ENCODE data around the gene CCL4. TPM values are rescaled to one million over a fixed set of nuclear protein-coding genes. Genes with fewer than 3 reads are reported as not detected.

The CCL4 gene
- total RNA-seq, 1 experiment from 2014 or later: not detected

- Histone ChIP-seq H3K27me3 (ENCODE audit: insufficient read depth, low read length) (no peaks in the 10 kb centered on the region), H2BK12ac (ENCODE audit: insufficient read length, low read depth, low read length) (no peak overlapping the region), H2AFZ (ENCODE audit: low read length) (no peak overlapping the region), H3K79me2 (ENCODE audit: insufficient read depth, low read length) (no peaks in the 10 kb centered on the region), H3T11ph (ENCODE audit: low read length) (no peak overlapping the region), H4K5ac (ENCODE audit: insufficient read length, low read depth, low read length) (no peak overlapping the region), H4K8ac (replicated peaks; ENCODE audit: insufficient read length, low read depth, low read length) (no peak overlapping the region), H2BK15ac (ENCODE audit: low read depth, low read length) (no peak overlapping the region), H3K23ac (ENCODE audit: insufficient read length, low read depth, low read length) (no peak overlapping the region), H4K20me1 (ENCODE audit: control insufficient read depth, insufficient read depth, insufficient read length) (no peaks in the 10 kb centered on the region), H2BK120ac (ENCODE audit: low read depth, low read length, poor library complexity, severe bottlenecking) (no peak overlapping the region), H3K27ac (ENCODE audit: insufficient read length, low read depth, low read length) (no peak overlapping the region), H3K9ac (ENCODE audit: extremely low read depth, insufficient read length, low read length) (no peak overlapping the region), H3K18ac (ENCODE audit: insufficient read length, low read depth, low read length) (no peak overlapping the region), H2BK20ac (ENCODE audit: low read depth, low read length, poor library complexity, severe bottlenecking) (no peak overlapping the region), H3K4me2 (ENCODE audit: insufficient read depth, insufficient read length, low read length) (no peak overlapping the region), H3K14ac (ENCODE audit: insufficient read depth, low read length) (no peak overlapping the region), H4K91ac (ENCODE audit: insufficient read length, low read depth, low read length) (no peak overlapping the region), H3K56ac (ENCODE audit: insufficient read length, low read depth, low read length) (no peak overlapping the region), H3K4me1 (ENCODE audit: insufficient read depth, low read length) (no peaks in the 10 kb centered on the region), H2AK5ac (ENCODE audit: insufficient read length, low read length) (no peak overlapping the region), H3K9me3 (ENCODE audit: control insufficient read depth, low read depth, low read length) (no peaks in the 10 kb centered on the region), H3K4ac (ENCODE audit: low read depth, low read length) (no peak overlapping the region), H3K79me1 (ENCODE audit: insufficient read depth, low read depth, low read length, poor library complexity, severe bottlenecking) (no peaks in the 10 kb centered on the region), H2BK5ac (ENCODE audit: insufficient read length, low read length) (no peak overlapping the region), H3K23me2 (ENCODE audit: insufficient read length, low read depth, low read length, poor library complexity, severe bottlenecking) (no peaks in the 10 kb centered on the region)
- no peaks in the 10 kb centered on the region for H3K4me1 Mint-ChIP-seq
- no CpG with 5 or more reads among the region's 4 CpGs for WGBS (ENCODE audit: extremely low coverage, insufficient read length, low lambda C conversion rate)
- no peak for DNase-seq
- H3K9me3 Mint-ChIP-seq: peaks cover 13% of the 10 kb centered on the region in 2 experiments
- H3K27me3 Mint-ChIP-seq (ENCODE audit: low read depth): no peaks in the 10 kb centered on the region; the same call in 1 of the 2 replicates
- H3K27ac Mint-ChIP-seq: no peak overlapping the region
- no peak for TF ChIP-seq CTCF (conservative IDR thresholded peaks at IDR 0.05)
- H3K4me3 Mint-ChIP-seq: no peak overlapping the region
- peaks cover 0 to 4% (median 0%) of the 10 kb centered on the region in 3 experiments; a peak in 1 of 7 replicates for H3K36me3 Mint-ChIP-seq (ENCODE audit: insufficient read depth in 1 of 3, low read depth in 3 of 3)
These were observed 47.6 kb upstream of the CCL4 start for GRCh38 chr17:36055921-36056520.

All from H9 (cell line).